ENCODE data around the gene GHR.

DNA sequence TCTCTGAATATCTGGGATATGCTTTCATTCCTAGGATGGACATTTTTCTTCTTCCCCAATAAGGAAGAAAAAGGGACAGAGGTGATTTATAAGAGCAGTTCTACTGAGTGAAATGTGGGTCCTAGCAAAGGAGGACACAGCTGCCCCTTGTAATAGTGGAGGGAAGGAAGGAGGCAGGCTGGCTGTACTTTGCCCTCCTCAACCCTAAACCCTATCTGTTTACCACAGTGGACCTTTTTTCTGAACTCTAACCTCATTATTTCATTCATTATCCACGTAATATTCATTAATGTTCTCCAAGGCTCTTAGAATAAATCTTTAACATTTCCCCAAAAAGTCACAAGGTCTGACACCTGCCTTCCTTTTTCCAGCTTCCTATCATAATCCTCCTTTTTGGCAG, 37.8 kb downstream of the GHR start:
- TF ChIP-seq, protein P1, sequence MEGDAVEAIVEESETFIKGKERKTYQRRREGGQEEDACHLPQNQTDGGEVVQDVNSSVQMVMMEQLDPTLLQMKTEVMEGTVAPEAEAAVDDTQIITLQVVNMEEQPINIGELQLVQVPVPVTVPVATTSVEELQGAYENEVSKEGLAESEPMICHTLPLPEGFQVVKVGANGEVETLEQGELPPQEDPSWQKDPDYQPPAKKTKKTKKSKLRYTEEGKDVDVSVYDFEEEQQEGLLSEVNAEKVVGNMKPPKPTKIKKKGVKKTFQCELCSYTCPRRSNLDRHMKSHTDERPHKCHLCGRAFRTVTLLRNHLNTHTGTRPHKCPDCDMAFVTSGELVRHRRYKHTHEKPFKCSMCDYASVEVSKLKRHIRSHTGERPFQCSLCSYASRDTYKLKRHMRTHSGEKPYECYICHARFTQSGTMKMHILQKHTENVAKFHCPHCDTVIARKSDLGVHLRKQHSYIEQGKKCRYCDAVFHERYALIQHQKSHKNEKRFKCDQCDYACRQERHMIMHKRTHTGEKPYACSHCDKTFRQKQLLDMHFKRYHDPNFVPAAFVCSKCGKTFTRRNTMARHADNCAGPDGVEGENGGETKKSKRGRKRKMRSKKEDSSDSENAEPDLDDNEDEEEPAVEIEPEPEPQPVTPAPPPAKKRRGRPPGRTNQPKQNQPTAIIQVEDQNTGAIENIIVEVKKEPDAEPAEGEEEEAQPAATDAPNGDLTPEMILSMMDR (IDR thresholded peaks at IDR 0.05), result no peak
- TF ChIP-seq POLR2A (IDR thresholded peaks at IDR 0.05) (no peak), EP300 (IDR thresholded peaks at IDR 0.05; ENCODE audit: low read depth) (no peak)
